Measurements from ENCODE around the gene LSP1. TPM values are rescaled to one million over a fixed set of nuclear protein-coding genes. Genes with fewer than 3 reads are reported as not detected.

The LSP1 gene
- total and polyA plus RNA-seq, 2 of the 8 experiments (the other 6 are each of a cell fraction or from before 2014, with no cell fraction given) = 0.03 TPM; not detected in 1

- no peak for TF ChIP-seq BACH1 (IDR thresholded peaks at IDR 0.05; ENCODE audit: low read length)
- TF ChIP-seq RBBP5 (IDR thresholded peaks at IDR 0.05; ENCODE audit: borderline replicate concordance, low read depth, low read length) = no peak
- no peak for TF ChIP-seq SP1 (IDR thresholded peaks at IDR 0.05; ENCODE audit: low read depth, low read length)
- no peak for TF ChIP-seq HDAC2 (IDR thresholded peaks at IDR 0.05; ENCODE audit: borderline replicate concordance in 1 of 2, low read depth in 2 of 2, low read length in 2 of 2)
- TF ChIP-seq CREB1 (IDR thresholded peaks at IDR 0.05) = no peak
- TF ChIP-seq ATF3 (IDR thresholded peaks at IDR 0.05; ENCODE audit: insufficient read depth, low read depth, low read length) = no peak
- no peak for TF ChIP-seq ASH2L (IDR thresholded peaks at IDR 0.05; ENCODE audit: low read length)
- no peak for TF ChIP-seq TAF1 (IDR thresholded peaks at IDR 0.05; ENCODE audit: low read depth, low read length)
- TF ChIP-seq GTF2F1 (IDR thresholded peaks at IDR 0.05; ENCODE audit: borderline replicate concordance, low read depth, low read length) = no peak
- no peak for TF ChIP-seq CEBPB (IDR thresholded peaks at IDR 0.05; ENCODE audit: low read depth, low read length)
Observed at GRCh38 chr11:1838077-1838425, 14.8 kb upstream of the LSP1 start (continued).

Data from H1 (cell line).